Dendritic cell treated with granulocyte-macrophage colony-stimulating factor and Interleukin-4, amounts not matched to agents 40 ng/mL and 50 ng/mL, for 4 days (primary cell): Measurements from ENCODE around the gene FOXN3.
A peak's percentile ranks its signal among the peaks of the same experiment; 100 is the strongest.

Source experiments
- H3K27ac Mint-ChIP-seq: one replicate; pipeline ENCODE4 v1.8.0; 2022; ENCODE audit warnings: mild to moderate bottlenecking, mixed read lengths
- H3K27me3 Mint-ChIP-seq: one replicate; pipeline ENCODE4 v1.8.0; 2022; ENCODE audit warnings: mild to moderate bottlenecking, mixed read lengths
- H3K36me3 Mint-ChIP-seq: one replicate; pipeline ENCODE4 v1.8.0; 2022; ENCODE audit warnings: low read depth, mixed read lengths
- H3K4me1 Mint-ChIP-seq: one replicate; pipeline ENCODE4 v1.8.0; 2022; ENCODE audit warnings: low read depth, mixed read lengths
- H3K4me3 Mint-ChIP-seq: one replicate; pipeline ENCODE4 v1.8.0; 2022; ENCODE audit warnings: mild to moderate bottlenecking, moderate library complexity, mixed read lengths
- H3K9me3 Mint-ChIP-seq: one replicate; pipeline ENCODE4 v1.8.0; 2022; ENCODE audit warnings: mixed read lengths
- intact Hi-C: fragments of 100-400 bp; cut with micrococcal nuclease; formaldehyde crosslinking; loops from one replicate; pipeline ENCODE4 v1.15.0; 2022

Gene FOXN3, protein sequence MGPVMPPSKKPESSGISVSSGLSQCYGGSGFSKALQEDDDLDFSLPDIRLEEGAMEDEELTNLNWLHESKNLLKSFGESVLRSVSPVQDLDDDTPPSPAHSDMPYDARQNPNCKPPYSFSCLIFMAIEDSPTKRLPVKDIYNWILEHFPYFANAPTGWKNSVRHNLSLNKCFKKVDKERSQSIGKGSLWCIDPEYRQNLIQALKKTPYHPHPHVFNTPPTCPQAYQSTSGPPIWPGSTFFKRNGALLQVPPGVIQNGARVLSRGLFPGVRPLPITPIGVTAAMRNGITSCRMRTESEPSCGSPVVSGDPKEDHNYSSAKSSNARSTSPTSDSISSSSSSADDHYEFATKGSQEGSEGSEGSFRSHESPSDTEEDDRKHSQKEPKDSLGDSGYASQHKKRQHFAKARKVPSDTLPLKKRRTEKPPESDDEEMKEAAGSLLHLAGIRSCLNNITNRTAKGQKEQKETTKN

DNA sequence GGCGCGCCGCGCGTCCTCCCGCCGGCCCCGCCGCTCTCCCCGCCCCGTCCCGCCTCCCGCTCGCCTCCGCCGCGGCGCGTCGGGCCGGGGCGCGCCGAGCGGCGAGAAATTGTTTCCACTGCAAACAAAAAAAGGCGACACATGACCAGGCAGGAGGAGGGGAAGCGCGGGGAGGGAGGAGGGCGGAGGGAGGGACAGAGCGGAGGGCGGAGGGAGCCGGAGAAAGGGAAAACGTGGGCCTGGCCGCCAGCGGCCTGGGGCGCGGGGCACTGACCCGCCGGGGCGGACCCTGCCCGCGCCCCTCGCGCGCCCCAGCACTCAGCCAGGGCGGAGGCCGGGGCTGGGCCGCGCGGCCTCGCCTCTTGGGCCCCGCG is at the start of gene FOXN3:
TSS of gene FOXN3 (minus strand) at position 143 of the 374 bp plus-strand sequence. CDS start 4,757 bp downstream, outside the sequence.
- intact Hi-C loops, result loop anchor here (2.0 to 10.0 kb wide), 6 partner anchors 50 to 498 kb away; no protein-coding TSS in a partner anchor
- Mint-ChIP-seq H3K27me3 (no peaks in the 10 kb centered on the region), H3K36me3 (peaks cover 45% of the 10 kb centered on the region), H3K9me3 (no peaks in the 10 kb centered on the region), H3K4me3 (peak within 1 kb of the TSS; percentile 92), H3K4me1 (peaks cover 67% of the 10 kb centered on the region), H3K27ac (peak within 1 kb of the TSS; percentile 99)

DNA sequence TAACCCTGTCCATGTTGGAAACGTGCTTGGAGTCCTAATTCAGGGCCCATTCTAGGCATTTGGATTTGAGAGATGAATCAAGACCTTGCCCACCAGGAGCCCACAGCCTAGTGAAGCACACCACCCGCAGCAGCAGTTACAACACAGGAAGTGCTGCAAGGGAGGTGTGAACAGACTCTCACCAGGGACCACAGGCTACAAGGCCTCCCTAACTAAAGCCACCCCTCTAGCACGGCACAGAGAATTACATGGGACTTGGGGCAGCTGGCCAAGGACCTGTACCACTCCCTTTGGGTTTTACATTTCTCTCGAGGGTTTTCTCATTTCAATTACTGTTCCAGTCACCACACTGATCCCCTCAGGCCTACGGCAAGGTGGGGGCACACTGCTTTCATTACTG is 49.5 kb upstream of the FOXN3 start:
- intact Hi-C loops, result no loop called here
- Mint-ChIP-seq H3K27me3 (no peaks in the 10 kb centered on the region), H3K4me1 (peaks cover 83% of the 10 kb centered on the region), H3K9me3 (peaks cover 22% of the 10 kb centered on the region), H3K4me3 (no peak overlapping the region), H3K27ac (peak overlapping the region; percentile 40), H3K36me3 (peaks cover 51% of the 10 kb centered on the region)

DNA sequence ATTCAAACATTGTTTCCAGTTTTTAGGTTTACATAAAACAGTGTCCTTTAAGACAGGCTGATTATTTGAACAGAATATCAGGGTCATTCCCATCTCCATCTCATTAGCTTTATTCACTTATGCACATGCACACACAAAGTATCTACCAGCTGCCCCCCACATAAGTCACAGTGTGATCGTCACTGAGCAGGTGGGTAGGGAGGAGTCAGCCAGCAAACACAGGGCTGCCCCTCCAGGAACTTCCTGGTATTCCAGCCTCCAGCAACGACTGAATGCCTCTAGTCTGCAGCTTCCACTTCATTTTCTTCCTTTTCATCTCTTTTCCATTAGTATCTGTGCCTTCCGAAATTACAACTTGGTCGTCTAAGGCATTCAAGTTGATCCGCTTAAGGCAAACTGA is 48.8 kb upstream of the FOXN3 start:
- intact Hi-C loops, result no loop called here
- no peak overlapping the region for H3K4me3 Mint-ChIP-seq

DNA sequence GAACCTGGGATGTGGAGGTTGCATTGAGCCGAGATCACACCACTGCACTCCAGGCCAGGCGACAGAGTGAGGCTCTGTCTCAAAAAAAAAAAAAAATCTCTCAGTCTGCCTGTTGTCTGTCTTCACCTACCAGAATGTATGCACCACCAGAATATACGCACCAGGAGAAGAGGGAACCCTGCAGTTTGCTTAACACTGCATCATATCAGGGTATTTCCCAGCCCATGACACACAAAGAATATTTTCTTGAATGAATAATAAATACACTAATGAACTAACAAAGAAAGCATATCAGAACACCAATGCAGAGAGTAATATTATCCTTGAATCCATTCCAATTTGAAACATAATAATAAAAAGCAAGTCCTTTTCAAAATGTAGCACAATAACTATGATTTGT is 44.2 kb upstream of the FOXN3 start:
- Mint-ChIP-seq H3K4me3 (no peak overlapping the region), H3K27ac (peak overlapping the region; percentile 59), H3K36me3 (peaks cover 36% of the 10 kb centered on the region), H3K4me1 (peaks cover 81% of the 10 kb centered on the region), H3K9me3 (peaks cover 19% of the 10 kb centered on the region), H3K27me3 (no peaks in the 10 kb centered on the region)
- intact Hi-C loops, result no loop called here

More for the DNA sequence above, 48.8 kb upstream of the FOXN3 start:
- peaks cover 50% of the 10 kb centered on the region for H3K36me3 Mint-ChIP-seq
- H3K27ac Mint-ChIP-seq, result peak overlapping the region; percentile 40
- peaks cover 83% of the 10 kb centered on the region for H3K4me1 Mint-ChIP-seq
- H3K27me3 Mint-ChIP-seq, result no peaks in the 10 kb centered on the region
- peaks cover 22% of the 10 kb centered on the region for H3K9me3 Mint-ChIP-seq

DNA sequence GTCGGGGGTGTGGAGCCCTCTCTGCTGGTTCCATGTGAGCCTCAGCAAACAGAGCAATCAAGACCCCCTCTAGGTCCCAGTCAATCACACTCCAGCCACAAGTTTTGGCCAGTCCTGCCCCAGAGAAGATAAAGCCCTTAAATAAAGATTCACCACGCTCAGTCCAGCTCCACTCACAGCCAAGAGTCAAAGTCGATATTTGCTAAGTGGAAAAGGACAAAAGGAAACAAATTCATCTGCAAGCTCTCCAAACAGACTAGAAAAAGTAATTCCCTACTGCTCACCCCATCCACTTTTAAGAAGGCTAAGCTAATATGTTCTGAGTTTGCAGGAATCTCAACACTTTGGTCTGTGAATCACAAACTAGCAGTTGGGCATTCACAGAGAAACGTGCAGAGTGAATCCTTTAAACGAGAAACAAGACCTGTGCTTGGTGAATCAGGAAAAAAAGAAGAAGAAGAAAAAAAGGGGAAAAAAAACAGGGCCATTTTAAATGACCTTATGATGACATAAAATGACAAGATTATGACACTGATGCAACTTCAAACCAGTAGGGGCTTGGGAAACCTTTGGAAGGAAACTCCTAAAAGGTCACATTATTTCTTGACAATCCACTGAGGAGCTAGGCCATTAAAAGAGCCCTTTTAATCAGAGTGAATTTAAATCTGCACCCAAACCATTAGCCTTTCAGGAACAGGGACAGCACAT is 41.8 kb upstream of the FOXN3 start:
- Mint-ChIP-seq H3K27me3 (no peaks in the 10 kb centered on the region), H3K27ac (peak overlapping the region; percentile 47), H3K9me3 (no peaks in the 10 kb centered on the region), H3K4me3 (no peak overlapping the region), H3K36me3 (peaks cover 21% of the 10 kb centered on the region), H3K4me1 (peaks cover 73% of the 10 kb centered on the region)
- intact Hi-C loops, result no loop called here

DNA sequence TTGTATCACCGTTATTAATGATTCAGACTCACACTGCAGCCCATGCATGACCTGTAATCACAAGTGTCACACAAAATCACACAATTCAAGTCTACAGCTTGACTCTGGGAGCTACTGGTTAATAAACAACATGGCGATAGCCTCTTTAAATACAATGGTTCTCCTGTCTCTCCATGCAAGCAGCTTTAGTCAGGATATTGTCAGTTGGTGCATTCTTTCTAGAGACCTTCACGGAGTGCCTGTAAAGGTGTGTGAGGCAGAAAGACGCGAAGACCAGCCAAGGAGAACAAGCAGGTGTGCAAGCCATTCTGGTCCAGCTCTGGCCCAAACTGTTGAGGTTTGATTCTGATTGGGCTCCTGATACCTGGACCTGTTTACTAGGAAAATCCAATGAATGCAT is 40.0 kb upstream of the FOXN3 start:
- H3K4me3 Mint-ChIP-seq, result no peak overlapping the region
- intact Hi-C loops, result no loop called here
- peaks cover 56% of the 10 kb centered on the region for H3K4me1 Mint-ChIP-seq
- no peak overlapping the region for H3K27ac Mint-ChIP-seq
- H3K9me3 Mint-ChIP-seq, result no peaks in the 10 kb centered on the region
- H3K36me3 Mint-ChIP-seq, result peaks cover 34% of the 10 kb centered on the region
- no peaks in the 10 kb centered on the region for H3K27me3 Mint-ChIP-seq

DNA sequence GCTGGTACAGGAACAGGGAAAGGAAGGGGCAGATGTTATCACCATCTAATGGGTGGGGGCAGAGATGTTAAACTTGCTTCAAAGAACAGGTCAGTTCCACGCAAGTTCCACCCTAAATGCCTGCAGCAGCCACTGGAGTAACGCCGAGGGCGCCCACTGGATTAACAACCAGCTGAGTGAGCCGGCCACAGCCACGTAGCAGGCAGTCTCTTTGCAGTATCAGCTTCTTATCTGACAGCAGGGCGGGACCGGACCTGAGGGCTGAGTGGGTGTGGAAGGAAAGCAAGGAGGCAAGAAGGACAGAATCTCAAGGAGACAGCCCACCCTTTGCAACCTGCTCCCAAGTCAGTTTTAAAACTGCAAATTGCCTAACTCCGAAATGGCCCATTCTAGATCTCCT is 38.4 kb upstream of the FOXN3 start:
- intact Hi-C loops, result no loop called here
- no peak overlapping the region for H3K4me3 Mint-ChIP-seq
- H3K27ac Mint-ChIP-seq, result no peak overlapping the region
- H3K4me1 Mint-ChIP-seq, result peaks cover 49% of the 10 kb centered on the region
- H3K9me3 Mint-ChIP-seq, result no peaks in the 10 kb centered on the region
- no peaks in the 10 kb centered on the region for H3K27me3 Mint-ChIP-seq
- H3K36me3 Mint-ChIP-seq, result peaks cover 39% of the 10 kb centered on the region

DNA sequence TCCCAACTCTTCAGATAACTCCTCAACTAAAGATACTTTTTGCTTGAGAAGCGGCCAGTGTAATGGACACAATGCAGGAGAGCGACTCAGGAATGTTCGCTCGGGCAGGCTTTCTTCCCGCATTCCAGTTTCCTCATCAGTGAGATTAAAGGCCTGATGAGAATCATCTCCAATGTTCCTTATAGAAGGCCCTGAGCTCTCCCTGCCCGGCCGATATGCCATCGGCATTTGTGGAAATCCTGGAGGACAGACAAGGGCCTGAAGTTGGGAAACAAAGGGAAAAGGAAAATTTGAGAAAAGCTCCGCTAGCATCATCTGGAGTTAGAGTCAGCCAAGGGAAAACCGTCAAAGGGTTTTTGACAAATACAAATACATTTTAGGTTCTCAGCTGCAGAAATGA is 38.0 kb upstream of the FOXN3 start:
- no peak overlapping the region for H3K27ac Mint-ChIP-seq
- no peaks in the 10 kb centered on the region for H3K9me3 Mint-ChIP-seq
- intact Hi-C loops, result no loop called here
- H3K36me3 Mint-ChIP-seq, result peaks cover 35% of the 10 kb centered on the region
- no peaks in the 10 kb centered on the region for H3K27me3 Mint-ChIP-seq
- H3K4me3 Mint-ChIP-seq, result no peak overlapping the region
- H3K4me1 Mint-ChIP-seq, result peaks cover 49% of the 10 kb centered on the region

DNA sequence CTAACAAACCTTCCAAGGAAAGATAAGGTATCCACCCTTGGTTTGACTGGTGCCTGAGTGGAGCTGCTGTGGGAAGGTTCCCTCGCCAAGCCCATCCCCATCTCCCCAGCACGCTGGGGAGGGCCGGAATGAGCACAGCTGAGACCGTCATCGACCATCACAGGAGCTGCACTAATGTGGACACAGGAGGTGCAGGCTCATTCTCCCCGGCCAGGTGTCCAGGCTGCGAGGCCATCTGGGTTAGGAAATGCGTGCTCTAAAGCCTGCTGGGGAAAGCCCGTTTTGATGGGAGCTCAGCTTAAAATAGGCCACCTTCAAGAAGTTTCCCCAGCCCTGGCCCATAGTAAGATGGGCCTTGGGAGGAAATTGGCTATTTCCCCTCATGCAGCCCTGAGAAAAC is 35.2 kb upstream of the FOXN3 start:
- Mint-ChIP-seq H3K27me3 (no peaks in the 10 kb centered on the region), H3K9me3 (no peaks in the 10 kb centered on the region), H3K36me3 (peaks cover 49% of the 10 kb centered on the region), H3K27ac (no peak overlapping the region), H3K4me1 (peaks cover 50% of the 10 kb centered on the region), H3K4me3 (no peak overlapping the region)
- intact Hi-C loops, result no loop called here

DNA sequence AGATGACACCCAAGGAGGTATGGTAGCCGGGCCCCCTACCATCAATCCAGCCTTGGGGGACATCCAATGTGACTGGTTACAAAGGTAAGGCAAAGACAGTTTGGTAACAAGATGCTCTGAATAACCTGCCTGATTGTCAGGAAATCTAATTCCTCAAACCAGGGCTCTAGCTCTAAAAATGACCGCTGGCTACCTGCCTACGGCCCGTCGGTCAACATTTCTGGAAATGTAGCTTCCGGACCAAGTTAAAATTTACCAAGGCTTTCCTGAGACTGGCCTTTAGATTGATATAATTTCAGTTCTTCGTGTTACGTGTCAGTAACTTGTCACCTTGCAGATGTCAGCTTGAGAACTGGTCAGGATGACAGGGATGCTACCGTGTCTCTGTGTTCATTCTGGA is 34.2 kb upstream of the FOXN3 start:
- no peak overlapping the region for H3K4me3 Mint-ChIP-seq
- no peak overlapping the region for H3K27ac Mint-ChIP-seq
- intact Hi-C loops, result no loop called here
- peaks cover 47% of the 10 kb centered on the region for H3K4me1 Mint-ChIP-seq
- H3K36me3 Mint-ChIP-seq, result peaks cover 50% of the 10 kb centered on the region
- no peaks in the 10 kb centered on the region for H3K27me3 Mint-ChIP-seq
- H3K9me3 Mint-ChIP-seq, result no peaks in the 10 kb centered on the region

DNA sequence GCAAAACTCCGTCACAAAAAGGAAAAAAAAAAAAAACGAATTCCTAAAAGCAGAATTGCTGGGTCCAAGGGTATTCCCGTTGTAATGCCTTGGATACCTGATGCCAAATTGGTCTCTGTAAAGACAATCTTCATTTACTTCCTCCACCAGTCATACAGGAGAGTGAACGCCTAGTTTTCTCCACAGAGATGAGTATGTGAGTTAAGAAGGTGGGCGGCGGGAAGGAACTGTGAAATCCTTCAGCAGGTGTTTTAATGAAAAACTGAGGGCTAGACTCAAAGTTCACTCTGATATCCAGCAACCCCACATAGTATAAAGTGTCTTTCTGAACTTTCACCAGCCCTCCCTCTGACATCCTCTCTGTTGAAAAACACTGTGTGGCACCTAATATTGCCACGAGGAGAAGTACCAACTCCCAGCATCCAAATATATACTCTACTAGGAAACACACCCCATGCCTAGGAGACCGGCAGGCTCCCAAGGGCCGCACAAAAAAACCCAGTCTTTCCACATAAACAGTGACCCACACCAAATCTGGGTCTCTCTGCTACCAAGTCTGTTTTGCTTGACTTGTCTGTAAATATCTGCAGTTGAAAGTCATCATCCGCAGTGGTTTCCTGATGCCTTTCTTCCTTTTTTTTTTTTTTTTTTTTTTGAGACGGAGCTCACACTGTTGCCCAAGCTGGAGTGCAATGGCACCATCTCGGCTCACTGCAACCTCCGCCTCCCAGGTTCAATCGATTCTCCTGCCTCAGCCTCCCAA is 30.3 kb upstream of the FOXN3 start:
- intact Hi-C loops, result loop anchor here (5.0 kb wide), 1 partner anchor 35 kb away; no protein-coding TSS in a partner anchor
- H3K4me3 Mint-ChIP-seq, result no peak overlapping the region
- H3K27me3 Mint-ChIP-seq, result no peaks in the 10 kb centered on the region
- peaks cover 66% of the 10 kb centered on the region for H3K4me1 Mint-ChIP-seq
- H3K27ac Mint-ChIP-seq, result peak overlapping the region; percentile 89
- H3K9me3 Mint-ChIP-seq, result no peaks in the 10 kb centered on the region
- H3K36me3 Mint-ChIP-seq, result peaks cover 36% of the 10 kb centered on the region

DNA sequence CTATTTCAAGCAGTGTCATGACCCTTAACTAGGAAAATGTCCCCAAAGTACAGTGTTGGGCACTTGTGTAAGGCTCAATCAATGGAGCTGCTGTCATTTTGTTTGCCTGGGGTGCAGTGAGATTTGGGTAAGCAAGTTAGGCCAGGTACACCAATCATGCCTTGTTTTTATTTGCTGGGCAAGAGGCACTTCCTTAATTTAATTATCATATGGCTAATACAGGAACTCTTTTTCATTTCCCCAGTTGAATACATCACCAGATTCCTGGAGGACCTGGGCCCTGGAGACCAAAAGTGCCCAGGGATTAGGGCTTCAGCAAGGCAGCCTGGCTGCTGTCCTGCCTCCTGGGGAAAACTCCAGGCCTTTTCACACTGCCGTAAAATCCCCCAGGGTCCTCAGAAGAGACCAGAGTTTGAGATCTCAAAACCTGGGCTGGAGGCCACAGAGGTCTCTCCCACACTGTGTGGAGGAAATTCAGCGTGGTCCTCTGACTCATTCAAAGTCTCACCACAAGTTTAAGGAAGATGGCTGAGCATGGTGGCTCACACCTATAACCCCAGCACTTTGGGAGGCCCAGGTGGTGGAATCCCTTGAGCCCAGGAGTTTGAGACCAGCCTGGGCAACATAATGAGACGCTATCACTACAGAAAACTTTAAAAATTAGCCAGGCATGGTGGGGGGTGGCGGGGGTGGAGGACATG is 28.4 kb upstream of the FOXN3 start:
- no peaks in the 10 kb centered on the region for H3K9me3 Mint-ChIP-seq
- H3K27ac Mint-ChIP-seq, result peak overlapping the region; percentile 86
- intact Hi-C loops, result loop anchor here (2.0 to 5.0 kb wide), 2 partner anchors 15 to 37 kb away; no protein-coding TSS in a partner anchor
- no peak overlapping the region for H3K4me3 Mint-ChIP-seq
- peaks cover 29% of the 10 kb centered on the region for H3K36me3 Mint-ChIP-seq
- no peaks in the 10 kb centered on the region for H3K27me3 Mint-ChIP-seq
- H3K4me1 Mint-ChIP-seq, result peaks cover 80% of the 10 kb centered on the region

DNA sequence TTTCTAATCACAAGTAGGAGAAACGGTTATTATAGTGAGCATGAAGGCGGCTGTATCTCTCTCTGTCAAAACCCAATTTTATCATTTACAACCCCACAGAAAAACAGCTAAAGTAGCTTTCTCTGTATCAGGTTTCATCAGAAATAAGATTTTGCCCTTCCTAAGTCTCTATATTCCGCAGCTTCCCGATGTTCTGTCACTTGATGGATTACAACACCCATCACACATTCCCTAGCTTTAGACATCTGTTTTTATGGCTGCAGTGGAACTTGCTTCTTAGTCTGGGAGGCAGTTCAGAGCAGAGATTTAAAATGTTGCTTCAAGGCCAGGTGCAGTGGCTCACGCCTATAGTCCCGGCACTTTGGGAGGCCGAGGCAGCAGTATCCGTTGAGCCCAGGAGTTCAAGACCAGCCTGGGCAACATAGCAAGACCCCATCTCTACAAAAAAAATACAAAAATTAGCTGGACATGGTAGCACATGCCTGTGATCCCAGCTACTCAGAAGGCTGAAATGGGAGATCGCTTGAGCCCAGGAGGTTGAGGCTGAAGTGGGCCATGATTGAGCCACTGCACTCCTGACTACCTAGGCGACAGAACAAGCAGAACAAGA is 27.6 kb upstream of the FOXN3 start:
- no peak overlapping the region for H3K4me3 Mint-ChIP-seq
- H3K27me3 Mint-ChIP-seq, result no peaks in the 10 kb centered on the region
- H3K36me3 Mint-ChIP-seq, result peaks cover 30% of the 10 kb centered on the region
- intact Hi-C loops, result loop anchor here (2.0 to 5.0 kb wide), 2 partner anchors 14 to 38 kb away; no protein-coding TSS in a partner anchor
- H3K27ac Mint-ChIP-seq, result peak overlapping the region; percentile 86
- H3K4me1 Mint-ChIP-seq, result peaks cover 80% of the 10 kb centered on the region
- H3K9me3 Mint-ChIP-seq, result no peaks in the 10 kb centered on the region
